ENCODE data around the gene SNX11.

Gene SNX11

DNA sequence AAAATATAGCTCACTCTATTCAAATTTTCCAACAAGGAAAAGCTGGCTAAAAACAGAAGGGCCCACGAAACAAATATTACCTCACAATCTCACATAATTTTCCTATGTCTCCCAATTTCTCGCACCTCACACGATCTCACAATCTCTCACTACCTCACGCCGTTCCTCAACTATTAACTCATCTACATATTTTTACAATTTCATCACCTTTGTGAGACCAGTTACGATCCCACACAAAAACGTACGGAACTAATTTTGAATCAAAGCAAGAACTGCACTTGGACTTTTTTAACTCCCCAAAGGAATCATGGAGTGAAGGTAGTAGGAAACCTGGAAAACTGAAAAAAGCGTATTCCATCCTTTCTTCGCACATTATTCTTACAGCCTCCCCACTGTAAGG lies 7.4 kb upstream of the SNX11 start:
- DNase-seq (ENCODE audit: low read depth): no peak

DNA sequence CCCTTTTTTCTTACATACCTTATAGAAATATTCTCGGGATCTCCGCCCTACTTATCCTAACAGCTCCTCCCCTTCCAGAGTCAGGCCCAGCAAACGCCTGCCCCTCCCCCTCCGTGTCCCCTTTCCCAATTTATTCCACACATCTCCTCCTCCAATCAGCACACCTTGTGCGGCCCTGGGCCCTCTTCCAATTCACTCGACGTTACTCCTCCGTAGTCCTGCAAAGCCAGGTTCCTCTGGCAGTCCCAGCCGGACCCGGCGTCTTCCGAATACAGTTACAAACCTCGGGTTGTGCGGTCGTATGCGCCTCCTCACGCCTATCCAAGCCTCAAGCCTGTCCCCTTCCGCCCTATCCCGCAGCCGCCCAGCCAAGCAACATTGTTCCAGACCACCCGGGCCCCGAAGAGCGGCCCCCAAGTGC lies 7.0 kb upstream of the SNX11 start:
- DNase-seq (ENCODE audit: low read depth): no peak

DNA sequence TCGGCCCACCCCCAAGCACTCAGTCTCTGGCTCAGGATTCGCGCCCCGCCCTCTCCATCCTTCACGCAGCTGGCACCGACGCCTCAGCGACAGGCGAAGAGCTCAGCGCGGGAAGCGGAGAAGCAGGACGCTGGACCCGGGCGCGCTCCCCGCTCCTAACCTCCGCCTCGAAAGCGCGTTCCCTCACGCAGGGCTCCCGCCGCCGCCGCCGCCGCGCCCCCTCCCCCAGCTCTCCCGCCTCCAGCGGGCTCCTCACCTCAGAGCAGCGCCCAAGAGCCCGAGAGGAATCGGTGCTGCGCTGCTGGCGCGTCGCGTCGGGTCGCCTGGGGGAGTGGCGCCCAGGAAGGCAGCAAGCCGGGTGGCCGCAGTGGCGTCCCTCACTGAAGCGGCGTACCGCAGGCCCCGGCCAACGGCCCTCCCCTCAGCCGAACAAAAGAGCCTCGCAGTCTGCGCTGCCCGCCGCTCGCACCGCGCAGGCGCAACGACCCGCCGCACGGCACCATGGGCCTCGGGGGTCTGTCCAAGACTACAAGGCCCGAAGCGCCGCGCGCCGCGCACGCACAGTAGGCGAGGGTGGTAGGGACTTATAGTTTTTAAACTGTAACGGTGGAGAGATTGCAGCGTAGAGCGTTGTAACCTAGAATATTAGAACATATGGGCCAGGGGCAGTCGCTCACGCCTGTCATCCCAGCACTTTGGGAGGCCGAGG lies 6.4 kb upstream of the SNX11 start, which contains the start of gene CBX1:
Gene CBX1, minus strand, starts transcription at position 467 of the 709 bp plus-strand sequence. CDS start 24,474 bp downstream, outside the sequence.
- peak; percentile 89 for DNase-seq (ENCODE audit: low read depth)

DNA sequence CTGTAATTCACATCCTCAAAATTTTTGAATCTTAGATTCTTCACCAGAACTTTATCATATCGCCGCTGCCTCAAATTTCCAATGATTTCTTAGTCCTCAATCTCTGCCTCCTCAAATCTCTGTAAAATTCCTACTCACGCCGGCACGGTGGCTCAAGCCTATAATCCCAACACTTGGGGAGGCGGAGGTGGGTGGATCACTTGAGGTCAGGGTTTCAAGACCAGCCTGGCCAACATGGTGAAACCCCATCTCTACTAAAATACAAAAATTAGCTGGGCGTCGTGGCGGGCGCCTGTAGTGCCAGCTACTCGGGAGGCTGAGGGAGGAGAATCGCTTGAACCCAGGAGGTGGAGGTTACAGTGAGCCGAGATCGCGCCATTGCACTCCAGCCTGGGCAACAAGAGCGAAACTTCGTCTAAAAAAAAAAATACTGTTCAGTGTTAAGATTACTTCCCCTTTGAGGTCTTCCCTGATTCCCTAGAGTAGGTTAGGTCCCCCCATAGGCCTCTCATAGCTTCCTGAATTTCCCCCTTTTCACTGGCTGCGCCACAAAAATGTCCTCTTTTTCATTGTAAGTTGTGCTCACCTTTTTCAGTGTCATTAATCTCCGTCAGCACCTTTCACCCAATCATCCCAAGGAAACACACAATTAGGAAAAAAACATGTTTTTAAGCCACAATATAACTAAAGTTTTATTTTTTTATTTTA lies 5.4 kb upstream of the SNX11 start:
- DNase-seq (ENCODE audit: low read depth): no peak

DNA sequence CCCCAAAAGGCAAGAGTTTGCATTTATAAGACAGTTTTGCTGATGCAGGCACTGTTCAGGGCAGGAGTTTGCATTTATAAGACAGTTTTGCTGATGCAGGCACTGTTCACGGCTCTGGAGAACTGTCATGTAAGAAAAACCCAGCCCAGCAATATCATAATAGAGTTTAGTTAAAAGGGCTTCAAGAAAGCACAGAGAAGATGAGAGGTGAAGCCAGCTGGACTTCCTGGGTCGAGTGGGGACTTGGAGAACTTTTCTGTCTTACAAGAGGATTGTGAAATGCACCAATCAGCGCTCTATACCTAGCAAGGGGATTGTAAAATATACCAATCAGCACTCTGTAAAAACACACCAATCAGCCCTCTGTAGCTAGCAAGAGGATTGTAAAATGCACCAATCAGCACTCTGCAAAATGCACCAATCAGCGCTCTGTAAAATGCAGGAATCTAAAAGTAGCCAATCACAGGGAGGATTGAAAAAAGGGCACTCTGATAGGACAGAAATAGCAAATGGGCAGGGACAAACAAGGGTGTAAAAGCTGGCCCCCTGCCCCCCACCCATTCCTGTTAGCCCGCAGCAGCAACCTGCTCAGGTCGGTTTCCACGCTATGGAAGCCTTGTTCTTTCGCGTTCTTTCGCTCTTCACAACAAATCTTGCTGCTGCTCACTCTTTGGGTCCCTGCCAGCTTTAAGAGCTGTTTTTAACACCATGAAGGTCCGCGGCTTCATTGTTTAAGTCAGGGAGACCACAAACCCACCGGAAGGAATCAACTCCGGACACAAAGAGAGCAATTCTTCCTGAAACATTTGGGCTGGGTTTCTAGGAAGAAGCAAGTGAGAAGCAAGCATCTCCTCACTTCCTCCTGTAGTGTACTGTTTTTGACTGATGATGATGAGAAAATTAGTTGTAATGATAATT lies 4.5 kb upstream of the SNX11 start:
- no peak for DNase-seq (ENCODE audit: low read depth)

DNA sequence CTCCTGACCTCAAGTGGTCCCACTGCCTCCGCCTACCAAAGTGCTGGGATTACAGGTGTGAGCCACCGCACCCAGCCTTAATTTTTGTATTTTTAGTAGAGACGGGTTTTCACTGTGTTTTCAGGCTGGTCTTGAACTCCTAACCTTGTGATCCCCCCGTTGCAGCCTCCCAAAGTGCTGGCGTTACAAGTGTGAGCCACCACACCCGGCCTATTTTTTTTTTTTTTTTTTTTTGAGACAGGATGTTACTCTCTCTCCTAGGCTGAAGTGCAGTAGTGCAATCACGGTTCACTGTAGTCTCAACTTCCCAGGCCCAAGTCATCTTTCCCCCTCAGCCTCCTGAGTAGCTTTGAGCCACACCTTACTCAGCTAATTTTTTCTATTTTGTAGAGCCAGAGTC lies 3.1 kb upstream of the SNX11 start:
- DNase-seq (ENCODE audit: low read depth): no peak

DNA sequence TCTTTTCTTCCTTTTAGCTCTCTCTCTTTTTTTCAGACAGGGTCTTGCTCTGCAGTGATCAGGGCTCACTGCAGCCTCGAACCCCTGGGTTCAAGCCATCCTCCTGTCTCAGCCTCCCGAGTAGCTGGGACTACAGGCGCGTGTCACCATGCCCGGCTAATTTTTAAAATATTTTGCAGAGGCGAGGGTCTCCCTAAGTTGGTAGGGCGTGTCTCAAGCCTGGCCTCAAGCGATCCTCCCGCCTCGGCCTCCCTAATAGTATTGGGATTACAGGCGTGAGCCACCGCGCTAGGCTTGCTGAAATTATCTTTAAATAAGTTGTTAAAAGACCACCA lies 797 bp upstream of the SNX11 start:
- DNase-seq (ENCODE audit: low read depth): no peak

DNA sequence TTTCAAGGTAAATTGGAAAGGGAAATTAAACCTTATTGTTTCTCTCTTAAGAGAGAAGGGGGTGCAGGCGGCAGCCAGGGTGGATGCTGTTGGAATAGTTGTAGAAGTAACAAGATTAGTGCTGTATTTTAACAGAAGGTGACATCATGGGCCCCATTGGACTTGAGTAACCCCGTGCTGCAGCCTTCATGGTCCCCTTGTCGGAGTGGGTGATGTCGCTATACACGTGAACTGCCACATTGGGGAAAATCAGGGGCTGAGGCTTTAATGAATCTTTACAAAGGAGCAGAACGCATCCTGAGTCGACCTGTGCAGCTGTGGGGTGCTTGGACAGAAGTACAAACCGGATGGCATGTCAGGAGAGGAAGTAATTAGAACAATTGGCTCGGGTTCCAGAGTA lies 3.2 kb downstream of the SNX11 start:
- DNase-seq (ENCODE audit: low read depth): no peak

DNA sequence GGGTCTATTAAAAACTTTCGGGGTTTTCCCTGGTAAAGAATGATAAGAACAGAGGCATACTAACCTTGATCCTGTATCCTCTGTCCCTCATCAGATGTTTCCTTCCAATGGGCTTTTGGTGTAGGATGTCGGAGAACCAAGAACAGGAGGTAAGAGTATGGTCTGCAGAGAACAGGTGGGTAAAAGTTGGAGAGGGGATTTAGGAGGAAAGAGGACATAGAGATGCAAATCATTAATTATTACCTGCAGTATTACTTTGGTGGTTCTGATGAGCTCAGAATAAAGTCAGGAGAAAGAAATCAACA lies 4.3 kb downstream of the SNX11 start:
- no peak for DNase-seq (ENCODE audit: low read depth)

DNA sequence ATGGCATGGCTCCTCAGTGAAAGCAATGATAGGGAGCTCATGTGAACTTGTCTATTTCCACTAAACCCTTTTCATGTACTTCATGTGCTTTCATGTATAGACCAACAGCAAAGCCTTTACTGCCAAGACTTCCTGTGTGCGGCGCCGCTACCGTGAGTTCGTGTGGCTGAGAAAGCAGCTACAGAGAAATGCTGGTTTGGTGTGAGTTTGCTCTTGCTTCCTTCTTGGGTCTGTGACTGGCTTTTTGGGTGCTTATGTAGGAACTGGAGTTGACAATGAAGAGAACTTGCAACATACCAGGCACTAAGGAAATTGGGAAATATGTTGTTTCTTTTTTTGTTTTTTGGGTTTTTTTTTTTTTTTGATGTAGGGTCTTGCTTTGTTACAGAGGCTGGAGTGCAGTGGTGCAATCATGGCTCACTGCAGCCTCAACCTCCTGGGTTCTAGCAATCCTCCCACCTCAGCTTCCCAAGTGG lies 5.7 kb downstream of the SNX11 start:
- DNase-seq (ENCODE audit: low read depth): no peak

DNA sequence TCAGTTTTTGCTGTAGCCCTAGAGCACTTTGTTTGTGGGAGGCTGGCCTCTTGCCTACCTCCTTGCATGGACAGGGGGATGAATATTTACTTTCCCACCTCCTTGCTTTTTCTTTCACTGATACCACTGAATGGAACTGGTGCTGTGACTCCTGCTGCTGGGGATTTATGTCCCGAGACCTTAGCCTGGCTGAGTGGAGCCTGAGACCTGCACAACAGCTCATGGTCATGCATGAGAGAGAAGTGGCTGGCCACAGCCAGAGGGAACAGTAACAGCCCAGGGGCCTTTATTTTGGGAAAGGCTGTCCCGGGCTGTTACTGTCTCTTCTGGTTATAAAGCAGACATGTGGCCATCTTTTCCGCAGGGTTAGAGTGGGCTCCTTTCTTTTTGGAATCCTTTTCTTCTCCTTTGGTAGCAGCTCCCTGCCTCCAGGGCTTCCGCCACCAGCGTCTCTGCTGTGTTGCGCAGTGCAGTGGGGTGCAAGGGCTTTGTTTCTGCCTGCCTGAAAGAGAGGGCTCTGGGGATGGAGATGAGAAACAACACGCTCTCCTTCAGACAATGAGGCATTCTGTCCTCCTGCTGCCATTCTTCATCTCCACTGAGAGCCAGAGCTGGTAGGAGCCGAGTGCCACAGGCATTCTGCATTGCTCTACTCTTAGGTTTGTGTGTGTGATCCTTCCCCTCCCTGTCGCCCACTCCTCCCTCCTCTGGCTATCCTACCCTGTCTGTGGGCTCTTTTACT lies 14.5 kb downstream of the SNX11 start:
- no peak for DNase-seq (ENCODE audit: low read depth)

DNA sequence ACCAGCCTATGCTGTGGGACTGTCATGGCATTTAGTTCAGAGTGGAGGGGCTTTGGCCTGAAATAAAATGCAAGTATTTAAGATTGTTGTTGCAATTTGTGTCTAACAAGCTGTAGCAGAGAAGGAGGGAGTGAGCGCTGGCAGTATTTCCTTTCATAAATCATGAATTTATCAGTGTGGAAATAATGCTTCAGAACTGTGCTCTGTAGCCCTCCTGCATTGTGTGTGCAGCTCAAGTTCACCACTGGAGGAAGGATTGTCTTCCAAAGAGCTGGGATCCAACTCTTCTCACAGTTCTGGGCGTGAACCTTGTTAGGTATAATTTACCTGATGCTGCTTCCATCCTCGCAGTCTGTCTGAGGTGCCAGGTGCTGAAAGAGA lies 15.1 kb downstream of the SNX11 start:
- DNase-seq (ENCODE audit: low read depth): no peak

DNA sequence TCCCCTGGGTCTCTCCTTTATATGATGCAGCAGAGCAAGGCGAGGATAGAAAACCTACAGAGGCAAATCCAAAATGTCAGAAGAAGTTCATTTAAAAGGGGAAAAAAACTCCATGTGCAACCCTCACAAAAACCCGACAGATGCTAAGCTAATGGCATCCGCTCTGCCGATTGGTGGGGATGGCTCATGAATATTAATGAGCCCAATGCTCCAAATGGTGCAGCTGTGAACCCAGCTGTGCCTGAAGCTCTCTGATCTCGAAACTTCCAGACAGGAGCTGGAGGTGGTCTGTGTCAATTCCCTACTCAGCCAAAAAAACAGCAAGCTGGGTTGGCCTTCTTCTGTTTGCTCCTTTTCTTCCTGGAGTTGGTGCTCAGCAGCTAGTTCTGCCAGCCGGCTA lies 15.5 kb downstream of the SNX11 start:
- no peak for DNase-seq (ENCODE audit: low read depth)

DNA sequence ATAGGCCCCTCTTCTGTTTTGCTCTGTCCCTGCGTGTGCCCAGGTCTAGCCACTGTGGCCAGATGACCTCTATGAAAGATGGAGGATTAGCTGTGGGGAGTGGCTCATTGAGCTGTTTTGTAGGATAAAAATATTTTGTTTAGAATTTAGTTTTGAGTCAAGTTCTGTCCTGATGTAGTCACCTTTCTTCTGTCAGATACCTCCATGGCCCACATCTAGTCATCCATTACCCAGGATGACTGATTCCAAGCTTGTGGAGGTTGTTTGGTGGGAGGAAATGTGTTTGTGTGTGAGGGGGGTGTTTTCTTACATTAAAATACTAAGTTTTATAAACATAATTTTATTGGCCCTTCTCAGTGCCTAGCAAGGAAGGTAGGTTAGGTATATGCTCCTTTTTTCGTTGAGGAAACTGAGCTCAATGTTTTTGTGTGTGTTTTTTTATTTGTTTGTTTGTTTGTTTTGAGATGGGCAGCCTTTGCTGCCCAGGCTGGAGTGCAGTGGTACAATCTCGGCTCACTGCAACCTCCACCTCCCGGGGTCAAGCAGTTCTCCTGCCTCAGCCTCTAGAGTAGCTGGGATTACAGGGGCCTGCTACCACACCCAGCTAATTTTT lies 16.3 kb downstream of the SNX11 start:
- no peak for DNase-seq (ENCODE audit: low read depth)

DNA sequence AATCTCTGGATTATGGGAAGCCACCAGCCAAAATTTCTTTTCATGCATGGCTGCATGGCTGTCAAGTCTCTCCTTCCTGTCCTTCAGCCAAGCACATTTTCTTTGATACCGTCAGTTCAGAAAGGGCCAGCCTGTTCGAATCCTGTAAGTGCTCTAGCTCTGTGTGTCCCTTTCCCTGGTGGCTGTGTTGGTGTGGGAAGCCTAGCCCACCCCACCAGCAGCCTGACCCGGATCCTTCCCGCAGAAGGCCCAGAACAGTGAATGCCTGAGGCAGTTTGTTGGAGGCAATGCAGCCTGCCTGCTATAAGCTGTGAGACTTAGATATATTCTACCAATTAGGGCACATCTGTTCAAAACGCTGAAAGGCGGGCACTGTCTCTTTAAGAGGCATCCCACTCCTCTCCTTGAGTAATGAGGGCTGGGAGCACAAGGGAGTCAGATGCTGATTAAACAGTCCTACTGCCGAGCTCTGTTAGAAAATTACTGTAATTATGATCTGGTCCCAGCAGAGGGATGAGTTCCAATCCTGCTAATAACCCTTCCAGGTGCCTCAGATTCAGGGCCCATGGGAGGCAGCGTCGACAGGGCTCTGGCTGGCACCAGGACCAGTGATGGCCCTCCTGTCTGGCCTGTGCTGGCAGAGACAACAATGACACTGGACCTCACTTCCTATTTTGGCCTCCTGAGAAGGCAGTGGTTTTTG lies 18.4 kb downstream of the SNX11 start:
- DNase-seq (ENCODE audit: low read depth): no peak

DNA sequence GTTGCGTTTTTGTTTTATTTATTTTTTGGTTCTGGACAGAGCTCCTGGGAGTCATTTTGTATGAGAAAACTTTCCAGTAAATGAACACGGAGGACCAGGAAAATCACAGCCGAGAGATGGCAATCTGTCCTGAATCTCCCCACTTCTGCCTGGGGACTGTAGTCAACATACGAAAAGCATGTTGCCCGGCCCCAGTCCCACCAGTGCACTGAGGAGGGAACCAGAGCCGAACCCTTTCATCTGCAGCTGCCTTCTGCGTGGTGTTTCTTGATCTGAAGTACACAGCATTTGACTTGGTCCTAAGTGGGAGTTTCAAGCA lies 18.9 kb downstream of the SNX11 start:
- DNase-seq (ENCODE audit: low read depth): no peak

DNA sequence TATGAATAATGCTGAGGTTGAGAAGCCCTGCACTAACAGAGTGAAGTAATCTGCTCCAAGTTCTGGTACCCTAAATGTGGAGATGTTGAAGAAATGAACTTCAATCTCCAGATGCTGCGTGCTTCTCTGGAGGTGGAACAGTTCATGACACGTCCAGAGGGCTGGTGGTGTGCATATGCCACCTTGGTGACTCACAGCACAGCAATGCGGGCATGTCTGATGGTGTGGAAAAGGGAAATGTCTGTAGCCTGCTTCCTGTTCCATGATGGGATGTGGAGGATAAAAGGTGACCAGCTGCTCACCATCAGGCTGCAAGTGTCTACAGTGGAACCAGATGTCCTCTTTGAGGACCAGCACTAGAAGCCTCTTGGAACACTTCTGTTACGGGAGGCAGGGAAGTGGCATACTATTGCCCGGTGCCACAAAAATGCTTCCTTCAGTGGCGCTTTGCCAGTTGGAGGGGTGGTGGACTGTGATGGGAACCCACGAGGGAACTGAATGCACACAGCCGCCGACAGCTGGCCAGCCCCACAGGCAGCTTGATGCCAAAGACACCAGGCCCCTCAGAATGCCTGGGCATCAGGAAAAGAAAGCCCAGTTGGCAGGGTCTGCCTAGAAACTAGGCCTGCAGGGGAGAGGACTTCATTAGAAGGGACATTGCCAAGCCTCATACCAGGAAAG lies 19.9 kb downstream of the SNX11 start:
- no peak for DNase-seq (ENCODE audit: low read depth)

DNA sequence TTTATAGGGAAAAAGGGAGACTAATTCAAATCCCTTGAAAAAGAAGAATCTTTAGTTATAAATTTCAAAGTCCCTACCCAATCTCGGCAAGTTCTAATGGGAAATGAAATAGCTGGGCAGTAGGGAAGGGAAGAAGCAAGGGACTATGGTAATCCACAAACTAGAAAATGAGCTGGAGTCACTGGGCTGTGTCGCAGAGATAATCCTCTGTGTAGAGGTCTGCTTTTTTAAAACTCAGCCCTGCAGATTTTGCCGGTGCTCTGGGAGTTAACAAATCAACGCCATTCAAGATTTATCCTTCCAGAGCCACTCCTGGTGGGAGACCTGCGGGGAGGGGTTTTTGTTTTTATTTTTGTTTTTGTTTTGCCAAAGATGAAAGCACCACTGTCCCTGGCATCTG lies 20.8 kb downstream of the SNX11 start:
- no peak for DNase-seq (ENCODE audit: low read depth)

DNA sequence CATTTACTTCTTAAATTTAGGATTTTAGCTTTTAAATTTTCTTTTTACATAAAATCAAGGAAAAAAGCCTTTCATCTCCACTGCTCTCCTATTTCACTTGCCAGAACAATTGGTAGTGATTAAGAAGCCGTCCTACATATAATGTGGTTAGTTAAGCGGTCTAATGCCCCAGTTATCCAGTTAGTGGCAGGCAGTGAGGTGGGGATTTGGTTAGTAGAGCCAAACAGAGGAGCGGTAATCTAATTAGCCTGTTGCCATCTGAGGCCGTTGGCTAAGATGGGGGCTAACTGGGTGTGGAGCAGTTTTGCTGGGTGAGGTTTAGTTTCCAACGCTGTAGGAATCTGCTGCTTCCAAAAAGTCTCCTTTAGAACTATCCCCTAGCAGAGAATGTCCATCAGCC lies 22.4 kb downstream of the SNX11 start:
- no peak for DNase-seq (ENCODE audit: low read depth)

DNA sequence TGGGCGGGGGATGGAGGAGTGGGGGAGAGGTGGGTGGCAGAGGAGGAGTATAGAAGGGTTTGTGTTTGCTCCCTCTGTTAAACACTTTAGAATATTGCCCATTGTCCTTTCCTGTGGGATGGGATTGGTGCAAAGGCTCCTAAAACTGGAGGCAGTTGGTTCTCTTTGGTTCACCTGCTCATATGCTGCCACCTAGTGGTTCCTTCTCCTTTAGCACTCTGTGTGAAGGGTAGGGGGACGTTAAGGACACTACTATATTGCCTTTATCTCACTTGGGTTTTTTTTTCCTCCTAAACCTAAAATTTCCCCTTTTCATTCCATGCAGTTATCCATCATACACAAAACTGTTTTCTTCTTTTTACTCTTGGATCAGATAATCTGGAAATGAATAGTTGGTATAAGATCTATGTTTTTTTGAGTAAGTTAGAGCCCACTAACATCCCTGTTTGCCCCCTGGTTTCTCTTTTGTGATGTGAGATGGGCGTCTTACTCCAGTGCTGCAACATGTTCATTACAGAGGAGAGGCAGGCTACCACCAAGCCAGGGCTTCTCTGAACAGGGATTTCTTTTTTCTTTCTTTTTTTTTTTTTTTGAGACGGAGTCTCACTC lies 23.8 kb downstream of the SNX11 start:
- DNase-seq (ENCODE audit: low read depth): no peak

Data from stromal cell of bone marrow (primary cell).